Mesodermal cell (in vitro differentiated cells): ENCODE results near the gene FAM76B.

ENCODE experiments used
- H3K27ac ChIP-seq: 2 replicates; pipeline ENCODE4 v1.7.0; 2013; ENCODE audit warnings: mild to moderate bottlenecking, low read depth, low read length, moderate library complexity; ENCODE audit not compliant: severe bottlenecking
- H3K36me3 ChIP-seq: 2 replicates; pipeline ENCODE4 v1.7.1; 2013; ENCODE audit warnings: mild to moderate bottlenecking, low read length, moderate library complexity; ENCODE audit not compliant: control insufficient read depth, insufficient read depth
- H3K4me1 ChIP-seq: one replicate; pipeline ENCODE4 v1.7.1; 2013; ENCODE audit warnings: mild to moderate bottlenecking, low read length; ENCODE audit not compliant: insufficient read depth, control insufficient read depth, poor library complexity, severe bottlenecking
- H3K4me3 ChIP-seq: 2 replicates; pipeline ENCODE4 v1.7.0; 2013; ENCODE audit warnings: low read length, control low read depth, mild to moderate bottlenecking; ENCODE audit not compliant: insufficient read depth, poor library complexity, severe bottlenecking; ENCODE audit errors: extremely low read depth
- H3K9me3 ChIP-seq: 2 replicates; pipeline ENCODE4 v1.7.1; 2013; ENCODE audit warnings: mild to moderate bottlenecking, low read length, moderate library complexity; ENCODE audit not compliant: control insufficient read depth
- WGBS, 2 experiments: methylation state at CpG; one replicate each; pipeline ENCODE4 v1.1.5; 2013; ENCODE audit warnings: missing lambda C conversion rate in 2 of 2; ENCODE audit not compliant: insufficient coverage in 2 of 2; 5-methylcytosine and 5-hydroxymethylcytosine counted together

The FAM76B gene

GRCh38 chr11:95732930-95733602, 56.5 kb downstream of the FAM76B start:
- no peak overlapping the region for H3K27ac ChIP-seq
- H3K9me3 ChIP-seq, result peaks cover 3% of the 10 kb centered on the region
- no peak overlapping the region for H3K4me3 ChIP-seq
- peaks cover 3% of the 10 kb centered on the region for H3K4me1 ChIP-seq
- WGBS, 2 experiments, result 80 to 100% methylated on average over 1 to 2 of the region's 2 CpGs
- no peaks in the 10 kb centered on the region for H3K36me3 ChIP-seq

DNA sequence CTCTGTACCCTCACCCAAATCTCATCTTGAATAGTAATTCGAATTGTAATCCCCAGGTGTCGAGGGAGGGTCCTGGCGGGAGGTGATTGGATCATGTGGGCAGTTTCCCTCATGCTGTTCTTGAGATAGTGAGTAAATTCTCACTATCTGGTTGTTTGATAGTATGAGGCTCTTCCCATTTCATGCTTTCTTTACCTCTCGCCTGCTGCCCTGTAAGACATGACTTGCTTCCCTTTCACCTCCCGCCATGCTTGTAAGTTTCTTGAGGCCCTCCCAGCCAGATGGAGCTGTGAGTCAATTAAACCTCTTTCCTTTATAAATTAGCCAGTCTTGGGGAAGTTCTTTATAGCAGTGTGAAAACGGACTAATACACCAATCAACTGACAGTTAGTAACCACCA, 60.1 kb downstream of the FAM76B start:
- 93 to 100% methylated on average over 2 of the region's 6 CpGs for WGBS, 2 experiments
- Histone ChIP-seq H3K9me3 (no peaks in the 10 kb centered on the region), H3K27ac (no peak overlapping the region), H3K4me1 (peaks cover 3% of the 10 kb centered on the region), H3K4me3 (no peak overlapping the region), H3K36me3 (no peaks in the 10 kb centered on the region)

DNA sequence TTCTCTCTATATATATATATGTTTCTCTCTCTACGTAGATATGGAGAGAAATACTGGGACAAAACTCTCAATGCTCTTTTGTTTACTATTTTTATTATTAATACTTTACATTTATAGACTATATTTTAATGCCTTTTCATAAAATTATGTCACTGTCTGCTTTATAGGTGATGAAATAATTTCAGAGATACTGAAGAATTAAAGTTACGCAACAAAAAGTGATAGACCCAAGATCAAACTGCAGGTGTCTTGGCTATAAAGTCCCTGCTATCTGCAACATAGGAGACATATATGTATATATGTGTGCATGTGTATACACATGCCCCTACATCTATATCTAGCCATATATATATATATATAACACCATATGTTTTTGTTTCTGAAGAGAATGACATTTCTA, 60.8 kb downstream of the FAM76B start:
- H3K4me3 ChIP-seq, result no peak overlapping the region
- H3K36me3 ChIP-seq, result no peaks in the 10 kb centered on the region
- 100% methylated on average over 1 of the region's 2 CpGs; no CpG with 5 or more reads in 1 of the 2 experiments for WGBS, 2 experiments
- H3K27ac ChIP-seq, result no peak overlapping the region
- H3K9me3 ChIP-seq, result no peaks in the 10 kb centered on the region
- H3K4me1 ChIP-seq, result peaks cover under 1% of the 10 kb centered on the region

- Histone ChIP-seq H3K27ac (no peak overlapping the region), H3K4me3 (no peak overlapping the region)
These were observed 61.5 kb downstream of the FAM76B start for GRCh38 chr11:95728094-95728493.

GRCh38 chr11:95727620-95728019, 62.0 kb downstream of the FAM76B start:
- Histone ChIP-seq H3K9me3 (no peaks in the 10 kb centered on the region), H3K27ac (no peak overlapping the region), H3K4me1 (no peaks in the 10 kb centered on the region), H3K4me3 (no peak overlapping the region), H3K36me3 (no peaks in the 10 kb centered on the region)
- WGBS, 2 experiments, result 78 to 94% methylated on average over 5 of the region's 6 CpGs

More at GRCh38 chr11:95728094-95728493, 61.5 kb downstream of the FAM76B start:
- no peaks in the 10 kb centered on the region for H3K4me1 ChIP-seq
- no peaks in the 10 kb centered on the region for H3K36me3 ChIP-seq
- H3K9me3 ChIP-seq, result no peaks in the 10 kb centered on the region

GRCh38 chr11:95727111-95727510, 62.5 kb downstream of the FAM76B start:
- WGBS, 2 experiments, result 100% methylated on average over 2 of the region's 2 CpGs; no CpG with 5 or more reads in 1 of the 2 experiments
- Histone ChIP-seq H3K4me1 (no peaks in the 10 kb centered on the region), H3K9me3 (no peaks in the 10 kb centered on the region), H3K36me3 (no peaks in the 10 kb centered on the region), H3K27ac (no peak overlapping the region), H3K4me3 (no peak overlapping the region)

DNA sequence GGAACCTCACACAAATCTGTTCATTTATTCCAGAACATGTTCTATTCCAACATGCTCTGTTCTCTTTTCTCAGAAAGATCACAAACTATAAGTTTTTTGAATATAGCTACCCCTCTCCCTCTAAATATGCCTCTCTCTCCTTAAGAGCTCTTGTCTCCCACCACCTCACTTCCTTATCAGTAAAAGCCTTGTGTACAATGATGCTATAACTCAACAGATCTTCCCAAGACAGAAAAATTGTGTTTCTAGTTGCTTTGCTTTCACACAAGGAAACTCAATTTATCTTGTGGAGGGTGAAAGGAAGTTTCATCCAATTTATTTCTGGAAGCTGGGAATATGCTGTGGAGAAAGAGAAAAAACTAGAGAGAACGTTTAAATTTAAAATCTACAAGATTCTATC, 64.4 kb downstream of the FAM76B start:
- no CpG with 5 or more reads among the region's 1 CpG for WGBS, 2 experiments
- H3K4me3 ChIP-seq, result no peak overlapping the region
- no peaks in the 10 kb centered on the region for H3K4me1 ChIP-seq
- no peaks in the 10 kb centered on the region for H3K9me3 ChIP-seq
- no peak overlapping the region for H3K27ac ChIP-seq
- no peaks in the 10 kb centered on the region for H3K36me3 ChIP-seq

DNA sequence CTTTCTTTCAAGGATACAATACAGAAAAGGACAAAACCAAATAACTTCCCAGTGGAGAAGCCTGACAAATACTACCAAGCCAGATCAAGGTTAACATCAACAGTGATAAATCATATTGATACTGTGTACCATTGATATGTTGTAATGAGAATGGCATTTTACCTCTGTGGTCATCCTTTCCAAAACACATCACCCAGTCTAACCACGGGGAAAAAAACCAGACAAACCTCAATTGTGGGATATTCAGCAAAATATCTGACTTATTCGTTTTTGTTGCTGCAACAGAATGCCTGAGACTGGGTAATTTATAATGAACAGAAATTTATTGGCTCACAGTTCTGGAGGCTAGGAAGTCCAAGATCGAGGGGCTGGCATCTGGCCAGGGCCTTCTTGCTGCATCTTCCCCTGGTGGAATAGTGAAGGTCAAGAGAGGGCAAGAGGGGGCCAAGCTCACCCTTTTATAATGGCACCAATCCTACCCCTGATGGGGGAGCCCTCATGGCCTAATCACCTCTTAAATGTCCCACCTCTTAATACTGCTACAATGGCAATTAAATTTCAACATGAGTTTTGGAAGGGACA, 66.1 kb downstream of the FAM76B start:
- WGBS, 2 experiments, result 80 to 100% methylated on average over 1 of the region's 3 CpGs
- Histone ChIP-seq H3K36me3 (no peaks in the 10 kb centered on the region), H3K9me3 (no peaks in the 10 kb centered on the region), H3K4me3 (no peak overlapping the region), H3K27ac (no peak overlapping the region), H3K4me1 (no peaks in the 10 kb centered on the region)

DNA sequence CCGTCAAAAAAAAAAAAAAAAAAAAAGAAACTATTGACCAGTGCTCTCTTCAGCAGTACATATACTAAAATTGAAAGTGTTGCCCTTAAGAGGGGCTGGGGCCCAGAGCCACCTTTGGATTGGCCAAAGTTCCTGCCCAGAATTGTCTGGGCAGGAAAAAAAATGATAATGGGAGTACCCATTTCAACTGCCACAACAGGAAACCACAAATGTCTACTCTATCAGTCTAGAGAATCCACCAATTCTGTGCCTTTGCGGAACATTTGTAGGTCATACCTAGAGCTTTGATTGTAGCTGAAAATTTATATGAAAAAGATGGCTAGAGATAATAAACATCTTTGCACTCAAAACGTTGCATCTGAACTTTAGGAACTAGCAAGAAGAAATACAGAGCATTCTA, 69.4 kb downstream of the FAM76B start:
- 80% methylated on average over 1 of the region's 3 CpGs; no CpG with 5 or more reads in 1 of the 2 experiments for WGBS, 2 experiments
- Histone ChIP-seq H3K4me3 (no peak overlapping the region), H3K27ac (no peak overlapping the region), H3K4me1 (no peaks in the 10 kb centered on the region), H3K9me3 (no peaks in the 10 kb centered on the region), H3K36me3 (no peaks in the 10 kb centered on the region)
